ENCODE data around the gene POR.

Gene POR

GRCh38 chr7:75980430-75981202 is 65.7 kb downstream of the POR start:
- no peak for DNase-seq

GRCh38 chr7:75981203-75981452 is 66.2 kb downstream of the POR start:
- no peak for DNase-seq

- no peak for DNase-seq
These were observed 66.7 kb downstream of the POR start for GRCh38 chr7:75981453-75982305.

GRCh38 chr7:75982306-75983064 is 67.5 kb downstream of the POR start:
- no peak for DNase-seq

GRCh38 chr7:75983471-75984129 is 68.6 kb downstream of the POR start:
- no peak for DNase-seq

GRCh38 chr7:75984130-75985008 is 69.4 kb downstream of the POR start:
- no peak for DNase-seq

GRCh38 chr7:75985009-75985517 is 70.1 kb downstream of the POR start:
- DNase-seq, result no peak

- peak; percentile 23 for DNase-seq
These were observed 70.7 kb downstream of the POR start for GRCh38 chr7:75985518-75986146.

- DNase-seq, result no peak
These were observed 71.3 kb downstream of the POR start for GRCh38 chr7:75986147-75986781.

GRCh38 chr7:75987026-75987804 is 72.3 kb downstream of the POR start:
- DNase-seq, result no peak

GRCh38 chr7:75987805-75988567 is 73.0 kb downstream of the POR start:
- DNase-seq, result no peak

- DNase-seq, result no peak
These were observed 73.9 kb downstream of the POR start for GRCh38 chr7:75988568-75989499.

- no peak for DNase-seq
These were observed 74.8 kb downstream of the POR start for GRCh38 chr7:75989500-75990388.

GRCh38 chr7:75991531-75992082 is 76.7 kb downstream of the POR start:
- DNase-seq, result no peak

- no peak for DNase-seq
These were observed 77.3 kb downstream of the POR start for GRCh38 chr7:75992083-75992755.
